Vagina (tissue), 2 donors: ENCODE results near the gene DNAAF1. TPM values are rescaled to one million over a fixed set of nuclear protein-coding genes. Genes with fewer than 3 reads are reported as not detected.
A peak's percentile ranks its signal among the peaks of the same experiment; 100 is the strongest.

ENCODE experiments used
- DNase-seq, 2 donors: peaks; one replicate each; pipeline ENCODE4 v3.0.0-alpha.2; 2017; ENCODE audit errors: extremely low spot score in 2 of 2
- H3K27ac ChIP-seq: fragments of 200-600 bp; sonication (generic); one replicate; pipeline ENCODE4 v1.5.1; 2019
- H3K27me3 ChIP-seq: fragments of 200-600 bp; sonication (generic); one replicate; pipeline ENCODE4 v1.5.1; 2019
- H3K36me3 ChIP-seq, 2 donors: fragments of 200-600 bp; sonication (generic); one replicate each; pipeline ENCODE4 v1.5.1; 2017 to 2019
- H3K4me1 ChIP-seq: fragments of 200-600 bp; sonication (generic); one replicate; pipeline ENCODE4 v1.5.1; 2019
- H3K4me3 ChIP-seq, 2 donors: fragments of 200-600 bp; sonication (generic); 1 replicate in 1 of 2; 2 replicates in 1 of 2; pipeline ENCODE4 v1.5.1; 2016 to 2019
- H3K9me3 ChIP-seq: fragments of 200-600 bp; sonication (generic); one replicate; pipeline ENCODE4 v1.5.1; 2019
- CTCF ChIP-seq, 3 experiments: fragments of 450-650 bp in 2 of 3; fragments of 200-600 bp in 1 of 3; sonication (generic) in 1 of 3; IDR thresholded peaks; one replicate each; pipeline ENCODE4 v1.5.1; 2017 to 2019; ENCODE audit warnings: antibody characterized with exemption in 3 of 3, mild to moderate bottlenecking in 2 of 3, moderate library complexity in 2 of 3
- POLR2A ChIP-seq, 2 donors: fragments of 450-650 bp; IDR thresholded peaks; one replicate each; pipeline ENCODE4 v1.6.1; 2017; ENCODE audit warnings: antibody characterized with exemption in 2 of 2, mild to moderate bottlenecking in 2 of 2, moderate library complexity in 2 of 2
- POLR2AphosphoS5 ChIP-seq, 2 donors: sonication (generic); formaldehyde crosslinking; IDR thresholded peaks; one replicate each; pipeline ENCODE4 v1.9.0; 2017; ENCODE audit warnings: antibody characterized with exemption in 2 of 2, mild to moderate bottlenecking in 2 of 2, low read depth in 1 of 2; ENCODE audit not compliant: insufficient read depth in 1 of 2
- intact Hi-C: fragments of 100-400 bp; cut with DNase I; formaldehyde crosslinking; loops from one replicate; pipeline ENCODE4 v1.15.1; 2023
- total RNA-seq: library from RNA; depleted of rRNA; stranded (reverse); fragments of >200 nt; gene quantifications from one replicate; pipeline ENCODE4 v1.2.3, GENCODE V29; 2016

The DNAAF1 gene
- total RNA-seq, 1 donor from 2014 or later: not detected

- H3K27ac ChIP-seq: peak overlapping the region; percentile 80
Measured at GRCh38 chr16:84175350-84176081, 30.4 kb downstream of the DNAAF1 start.

GRCh38 chr16:84176192-84177053, 31.3 kb downstream of the DNAAF1 start:
- H3K36me3 ChIP-seq: peaks cover 0 to 26% of the 10 kb centered on the region in 2 donors
- H3K27ac ChIP-seq: peak overlapping the region; percentile 80
- peaks cover 36% of the 10 kb centered on the region for H3K4me1 ChIP-seq
- TF ChIP-seq CTCF (IDR thresholded peaks at IDR 0.05): no peak
- no peak for TF ChIP-seq POLR2A (IDR thresholded peaks at IDR 0.05)
- TF ChIP-seq POLR2AphosphoS5 (IDR thresholded peaks at IDR 0.05; ENCODE audit: insufficient read depth in 1 of 2, low read depth in 1 of 2): no peak
- DNase-seq: no peak
- no peak overlapping the region for H3K4me3 ChIP-seq
- no peaks in the 10 kb centered on the region for H3K27me3 ChIP-seq
- intact Hi-C loops: loop anchor here (10.0 kb wide), 1 partner anchor 222 kb away; the partner anchor contains the start of gene OSGIN1
- H3K9me3 ChIP-seq: no peaks in the 10 kb centered on the region

More at GRCh38 chr16:84175350-84176081, 30.4 kb downstream of the DNAAF1 start:
- Histone ChIP-seq H3K9me3 (no peaks in the 10 kb centered on the region), H3K4me1 (peaks cover 36% of the 10 kb centered on the region), H3K36me3 (peaks cover 0 to 17% of the 10 kb centered on the region in 2 donors), H3K27me3 (no peaks in the 10 kb centered on the region), H3K4me3 (no peak overlapping the region)
- TF ChIP-seq POLR2A (IDR thresholded peaks at IDR 0.05) (no peak), POLR2AphosphoS5 (IDR thresholded peaks at IDR 0.05; ENCODE audit: insufficient read depth in 1 of 2, low read depth in 1 of 2) (no peak), CTCF (IDR thresholded peaks at IDR 0.05) (peak in 1 of 3 experiments; percentile 49)
- DNase-seq: no peak
- intact Hi-C loops: loop anchor here (10.0 kb wide), 1 partner anchor 221 kb away; the partner anchor contains the start of gene OSGIN1

- Histone ChIP-seq H3K4me1 (peaks cover 36% of the 10 kb centered on the region), H3K9me3 (no peaks in the 10 kb centered on the region), H3K27me3 (no peaks in the 10 kb centered on the region), H3K36me3 (peaks cover 0 to 39% of the 10 kb centered on the region in 2 donors), H3K4me3 (no peak overlapping the region), H3K27ac (peak overlapping the region; percentile 80)
- TF ChIP-seq POLR2A (IDR thresholded peaks at IDR 0.05): no peak
- intact Hi-C loops: loop anchor here (10.0 kb wide), 1 partner anchor 223 kb away; the partner anchor contains the start of gene OSGIN1
- no peak for DNase-seq
Measured at GRCh38 chr16:84177741-84178073, 32.6 kb downstream of the DNAAF1 start.

- no peaks in the 10 kb centered on the region for H3K27me3 ChIP-seq
- H3K36me3 ChIP-seq: peaks cover 0 to 44% of the 10 kb centered on the region in 2 donors
- H3K4me3 ChIP-seq: no peak overlapping the region
- TF ChIP-seq POLR2AphosphoS5 (IDR thresholded peaks at IDR 0.05; ENCODE audit: insufficient read depth in 1 of 2, low read depth in 1 of 2) (no peak), POLR2A (IDR thresholded peaks at IDR 0.05) (no peak), CTCF (IDR thresholded peaks at IDR 0.05) (no peak)
- H3K9me3 ChIP-seq: no peaks in the 10 kb centered on the region
- DNase-seq: no peak
- intact Hi-C loops: loop anchor here (10.0 kb wide), 1 partner anchor 223 kb away; the partner anchor contains the start of gene OSGIN1
- peaks cover 36% of the 10 kb centered on the region for H3K4me1 ChIP-seq
- peak overlapping the region; percentile 80 for H3K27ac ChIP-seq
Measured at GRCh38 chr16:84178146-84178765, 33.1 kb downstream of the DNAAF1 start.
